ENCODE data around the gene CEBPG.

DNA sequence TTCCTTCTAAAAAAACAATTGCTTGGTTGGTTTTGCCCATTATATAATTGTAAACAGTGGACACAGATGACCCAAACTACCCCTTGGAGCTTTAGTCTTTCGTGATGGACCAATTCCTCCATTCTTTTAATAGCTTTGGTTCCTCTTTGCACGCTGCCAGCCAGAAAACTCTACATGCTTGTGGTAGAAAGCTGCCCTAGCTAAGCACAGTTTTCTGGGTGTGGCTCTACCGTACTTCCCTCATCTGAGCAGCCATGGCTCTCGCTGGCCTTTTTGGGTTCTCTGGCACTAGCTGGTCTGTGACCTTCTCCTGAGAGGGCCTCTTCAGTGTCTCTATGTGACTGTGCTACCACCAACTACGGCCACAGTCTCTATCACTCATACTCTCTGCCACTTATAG is 41.3 kb upstream of the CEBPG start:
- TF ChIP-seq CTCF (IDR thresholded peaks at IDR 0.05) = no peak
- no peak for TF ChIP-seq POLR2A (IDR thresholded peaks at IDR 0.05)
